Small intestine (tissue), 7 donors: Measurements from ENCODE around the gene OR5H2. TPM values are rescaled to one million over a fixed set of nuclear protein-coding genes. Genes with fewer than 3 reads are reported as not detected.

Source experiments
- DNase-seq, 2 donors: peaks; one replicate each; pipeline versions ENCODE4 v3.0.0 to v3.0.0-alpha.2; 2013
- FAIRE-seq: peaks from 2 replicates; lab custom pipeline; 2012; peaks lifted over from hg19 to GRCh38; lab: Jason Lieb, UNC
- H3K27ac ChIP-seq, 3 donors: one replicate each; pipeline ENCODE4 v1.5.1; 2013; ENCODE audit warnings: low read length in 2 of 3, mild to moderate bottlenecking in 2 of 3, control low read depth in 1 of 3, inconsistent platforms in 1 of 3, low read depth in 1 of 3, moderate library complexity in 1 of 3
- H3K27me3 ChIP-seq, 3 donors: one replicate each; pipeline ENCODE4 v1.6.1; 2013; ENCODE audit warnings: low read length in 3 of 3, inconsistent platforms in 1 of 3; ENCODE audit not compliant: control insufficient read depth in 3 of 3, insufficient read depth in 3 of 3
- H3K36me3 ChIP-seq, 3 donors: one replicate each; pipeline ENCODE4 v1.6.1; 2013; ENCODE audit warnings: low read length in 3 of 3, inconsistent platforms in 1 of 3, low read depth in 1 of 3, mild to moderate bottlenecking in 1 of 3, moderate library complexity in 1 of 3; ENCODE audit not compliant: control insufficient read depth in 3 of 3, insufficient read depth in 2 of 3
- H3K4me1 ChIP-seq, 3 donors: one replicate each; pipeline ENCODE4 v1.6.1; 2013; ENCODE audit warnings: low read length in 2 of 3, inconsistent platforms in 1 of 3, low read depth in 1 of 3, mild to moderate bottlenecking in 1 of 3, moderate library complexity in 1 of 3; ENCODE audit not compliant: control insufficient read depth in 3 of 3, insufficient read depth in 2 of 3
- H3K4me3 ChIP-seq, 3 donors: one replicate each; pipeline ENCODE4 v1.5.1; 2013; ENCODE audit warnings: low read length in 3 of 3, control low read depth in 1 of 3, inconsistent platforms in 1 of 3, low read depth in 1 of 3, mild to moderate bottlenecking in 1 of 3, moderate library complexity in 1 of 3
- H3K9me3 ChIP-seq, 2 donors: one replicate each; pipeline ENCODE4 v1.6.1; 2013; ENCODE audit warnings: low read depth in 1 of 2, low read length in 1 of 2; ENCODE audit not compliant: control insufficient read depth in 2 of 2, insufficient read depth in 1 of 2
- WGBS, 3 donors: extraction: QIAGEN DNeasy Blood & Tissue Kit; methylation state at CpG; one replicate each; pipeline ENCODE4 v1.1.7; 2013; 5-methylcytosine and 5-hydroxymethylcytosine counted together
- polyA plus RNA-seq, 4 donors: library from polyadenylated mRNA; stranded (reverse) in 3 of 4; unstranded in 1 of 4; fragments of 200-250 nt in 3 of 4; fragments of 120-200 nt in 1 of 4; gene quantifications; one replicate each; pipeline versions ENCODE4 v1.2.1 to v1.2.3, GENCODE V29; 2013
- donor health status: healthy with polysubstance abuse.
- donor health status: control.
- donor health status: control.
- donor health status: Bipolar disorder and iron deficiency.
- donor health status: healthy.

Gene OR5H2
- polyA plus RNA-seq, 4 donors, result not detected

- Histone ChIP-seq H3K4me1 (no peaks in the 10 kb centered on the region), H3K9me3 (no peaks in the 10 kb centered on the region), H3K36me3 (no peaks in the 10 kb centered on the region), H3K27me3 (no peaks in the 10 kb centered on the region), H3K27ac (no peak overlapping the region), H3K4me3 (no peak overlapping the region)
- WGBS, 3 donors, result 46 to 70% (median 60%) methylated on average over 12 of the region's 12 CpGs
- no peak for FAIRE-seq
- no peak for DNase-seq
Measured at GRCh38 chr3:98325055-98325454, 42.8 kb downstream of the OR5H2 start.

DNA sequence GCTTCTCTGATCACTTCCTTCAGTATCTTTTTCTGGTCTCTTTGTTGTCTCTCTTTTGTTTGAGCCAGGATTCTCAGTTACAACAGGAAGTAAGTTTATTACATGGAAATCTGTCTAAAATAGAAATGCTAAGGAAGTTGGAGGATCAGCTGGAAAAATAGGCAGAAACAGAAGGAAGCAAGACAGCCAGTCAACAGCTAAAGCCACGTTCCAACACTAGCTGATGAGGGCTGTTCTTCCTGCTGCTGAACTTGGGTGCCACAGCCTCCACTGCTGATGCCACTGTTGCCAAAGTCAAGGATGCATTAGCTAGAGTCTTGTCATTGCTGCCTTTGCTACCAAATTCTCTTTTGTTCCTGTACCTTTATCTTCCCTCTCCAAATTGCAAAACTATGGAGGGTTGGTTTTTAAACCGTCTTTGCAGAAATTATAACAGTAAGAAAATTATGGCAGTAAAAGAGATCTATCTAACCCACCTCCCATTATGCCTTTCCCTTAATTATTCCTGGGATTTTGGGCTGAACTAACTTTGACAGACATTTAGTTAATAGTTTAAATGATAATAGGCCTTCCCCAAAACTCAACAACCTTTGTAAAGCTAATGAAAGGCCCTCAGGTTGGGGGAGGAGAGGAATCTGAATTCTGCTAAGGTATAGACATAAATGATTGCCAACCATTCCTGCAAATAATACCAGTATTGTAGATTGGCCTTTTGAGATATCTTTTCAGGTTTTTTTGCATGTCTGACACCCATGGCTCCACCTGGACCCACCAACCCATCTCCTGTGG is 44.0 kb downstream of the OR5H2 start:
- Histone ChIP-seq H3K36me3 (no peaks in the 10 kb centered on the region), H3K4me1 (no peaks in the 10 kb centered on the region), H3K4me3 (no peak overlapping the region), H3K27ac (no peak overlapping the region), H3K27me3 (no peaks in the 10 kb centered on the region), H3K9me3 (no peaks in the 10 kb centered on the region)
- FAIRE-seq (no peak), DNase-seq (no peak)
- 57 to 72% (median 67%) methylated on average over 2 of the region's 2 CpGs for WGBS, 3 donors

- no peaks in the 10 kb centered on the region for H3K27me3 ChIP-seq
- no peak overlapping the region for H3K4me3 ChIP-seq
- no peaks in the 10 kb centered on the region for H3K4me1 ChIP-seq
- no peaks in the 10 kb centered on the region for H3K9me3 ChIP-seq
- no peak overlapping the region for H3K27ac ChIP-seq
- H3K36me3 ChIP-seq, result no peaks in the 10 kb centered on the region
- no peak for DNase-seq
- FAIRE-seq, result no peak
Measured at GRCh38 chr3:98326945-98327344, 44.6 kb downstream of the OR5H2 start.

DNA sequence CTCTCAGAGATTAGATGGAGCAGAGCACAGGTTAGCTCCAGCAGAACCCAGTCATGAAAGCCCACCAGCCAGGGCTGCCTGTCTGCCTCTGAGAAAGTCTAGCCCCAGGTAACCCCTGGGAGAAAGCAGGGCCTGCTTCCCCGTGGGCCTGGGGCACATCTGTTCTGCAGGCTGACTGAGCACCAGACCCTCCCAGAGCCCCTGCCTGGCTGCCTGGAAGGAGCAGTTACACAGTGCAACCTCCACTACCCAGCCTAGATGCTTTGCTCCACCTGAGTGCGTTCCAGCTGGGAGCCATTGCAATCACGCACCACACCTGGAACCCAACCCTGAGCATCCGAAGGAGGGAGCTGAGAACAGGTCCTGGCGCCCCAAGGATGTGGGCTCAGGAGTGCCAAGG is 46.6 kb downstream of the OR5H2 start:
- H3K4me3 ChIP-seq, result no peak overlapping the region
- FAIRE-seq (no peak), DNase-seq (no peak)
- no peaks in the 10 kb centered on the region for H3K4me1 ChIP-seq
- H3K27me3 ChIP-seq, result no peaks in the 10 kb centered on the region
- no peaks in the 10 kb centered on the region for H3K9me3 ChIP-seq
- WGBS, 3 donors, result 78 to 81% (median 81%) methylated on average over 5 of the region's 5 CpGs
- no peak overlapping the region for H3K27ac ChIP-seq
- H3K36me3 ChIP-seq, result no peaks in the 10 kb centered on the region

DNA sequence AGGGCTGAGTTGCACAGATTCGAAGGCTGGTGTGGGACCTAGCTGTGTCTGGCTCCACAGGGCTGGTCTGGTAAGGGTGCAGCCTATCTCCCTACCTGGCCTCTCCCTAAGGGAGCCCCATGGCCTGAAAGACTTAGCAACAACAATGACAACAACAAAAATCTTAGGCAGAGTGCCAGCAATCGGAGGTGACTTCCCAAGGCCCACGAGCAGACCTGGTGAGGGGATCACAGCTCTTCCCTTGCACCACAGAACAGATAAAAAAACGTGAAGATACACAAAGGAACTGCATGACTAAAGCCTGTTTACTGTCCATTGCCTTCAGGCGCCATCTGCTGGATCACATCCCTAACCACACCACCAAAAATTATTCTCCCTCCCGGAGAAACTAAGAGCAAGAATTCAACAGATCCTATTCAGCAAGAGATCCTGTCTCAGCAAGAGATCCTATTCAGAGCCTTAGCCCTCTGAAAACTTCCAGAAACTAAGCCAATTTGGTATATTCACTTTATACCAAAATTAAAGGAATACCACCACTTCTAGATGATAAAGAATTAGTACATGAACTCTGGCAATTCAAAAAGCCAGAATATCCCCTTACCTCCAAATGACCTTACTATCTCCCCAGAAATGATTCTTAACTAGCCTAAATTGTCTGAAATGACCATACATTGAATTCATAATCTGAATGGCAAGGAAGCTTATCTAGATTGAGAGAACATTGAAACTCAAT is 47.3 kb downstream of the OR5H2 start:
- 2 to 10% (median 9%) methylated on average over 6 of the region's 6 CpGs for WGBS, 3 donors
- no peaks in the 10 kb centered on the region for H3K9me3 ChIP-seq
- no peaks in the 10 kb centered on the region for H3K27me3 ChIP-seq
- H3K27ac ChIP-seq, result no peak overlapping the region
- H3K4me1 ChIP-seq, result no peaks in the 10 kb centered on the region
- DNase-seq (peak; percentile 37 to 43), FAIRE-seq (no peak)
- no peaks in the 10 kb centered on the region for H3K36me3 ChIP-seq
- no peak overlapping the region for H3K4me3 ChIP-seq

DNA sequence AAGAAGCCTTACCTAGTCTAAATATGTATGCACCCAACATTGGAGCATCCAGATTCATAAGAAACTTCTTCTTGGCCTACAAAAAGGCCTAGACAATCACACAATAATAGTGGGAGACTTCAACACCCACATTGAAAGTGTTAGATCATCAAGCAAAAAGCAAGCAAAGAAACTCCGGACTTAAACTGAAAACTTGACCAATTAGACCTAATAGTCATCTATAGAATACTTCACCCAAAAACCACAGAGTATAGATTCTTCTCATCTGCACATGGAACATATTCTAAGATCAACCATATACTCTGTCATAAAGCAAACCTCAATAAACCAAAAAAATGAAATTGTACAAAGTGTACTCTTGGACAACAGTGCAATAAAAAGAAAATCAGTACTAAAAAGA is 49.0 kb downstream of the OR5H2 start:
- Histone ChIP-seq H3K27me3 (no peaks in the 10 kb centered on the region), H3K27ac (no peak overlapping the region), H3K9me3 (no peaks in the 10 kb centered on the region), H3K36me3 (no peaks in the 10 kb centered on the region), H3K4me1 (no peaks in the 10 kb centered on the region), H3K4me3 (no peak overlapping the region)
- 77 to 78% (median 77%) methylated on average over 1 of the region's 1 CpG for WGBS, 3 donors
- no peak for FAIRE-seq
- DNase-seq, result no peak

Other genes with a start within 250 kb of the OR5H2 start
- not detected for gene GABRR3, start 247.2 kb upstream of the OR5H2 start, polyA plus RNA-seq
- not detected for gene OR5AC2, start 195.3 kb upstream of the OR5H2 start, polyA plus RNA-seq
- gene OR5H1, start 151.8 kb upstream of the OR5H2 start, polyA plus RNA-seq, result not detected
- not detected for gene OR5H14, start 135.0 kb upstream of the OR5H2 start, polyA plus RNA-seq
- not detected for gene OR5H15, start 115.8 kb upstream of the OR5H2 start, polyA plus RNA-seq
- not detected for gene OR5H6, start 18.3 kb upstream of the OR5H2 start, polyA plus RNA-seq
- gene OR5K4, start 71.3 kb downstream of the OR5H2 start, polyA plus RNA-seq, result not detected
- gene OR5K3, start 108.2 kb downstream of the OR5H2 start, polyA plus RNA-seq, result not detected
- not detected for gene OR5K1, start 180.7 kb downstream of the OR5H2 start, polyA plus RNA-seq
- gene OR5K2, start 215.2 kb downstream of the OR5H2 start, polyA plus RNA-seq, result under 1 TPM in 1 of 4 donors, not detected in 3; 0.10 TPM
- 10 to 100 TPM; 30.8 to 98.9 (median 51.8) TPM for gene CLDND1, start 240.4 kb downstream of the OR5H2 start, polyA plus RNA-seq
- gene GPR15, start 249.5 kb downstream of the OR5H2 start, polyA plus RNA-seq, result under 1 TPM in 3 of 4 donors, not detected in 1; 0.16 to 0.54 (median 0.30) TPM